CD4-positive, alpha-beta T cell treated with Interferon gamma for 1 hour (primary cell): ENCODE measurements around the gene DDX54.

Source experiments
- DNase-seq: peaks from one replicate; pipeline ENCODE4 v3.0.0-alpha.2; 2020

Gene DDX54

DNA sequence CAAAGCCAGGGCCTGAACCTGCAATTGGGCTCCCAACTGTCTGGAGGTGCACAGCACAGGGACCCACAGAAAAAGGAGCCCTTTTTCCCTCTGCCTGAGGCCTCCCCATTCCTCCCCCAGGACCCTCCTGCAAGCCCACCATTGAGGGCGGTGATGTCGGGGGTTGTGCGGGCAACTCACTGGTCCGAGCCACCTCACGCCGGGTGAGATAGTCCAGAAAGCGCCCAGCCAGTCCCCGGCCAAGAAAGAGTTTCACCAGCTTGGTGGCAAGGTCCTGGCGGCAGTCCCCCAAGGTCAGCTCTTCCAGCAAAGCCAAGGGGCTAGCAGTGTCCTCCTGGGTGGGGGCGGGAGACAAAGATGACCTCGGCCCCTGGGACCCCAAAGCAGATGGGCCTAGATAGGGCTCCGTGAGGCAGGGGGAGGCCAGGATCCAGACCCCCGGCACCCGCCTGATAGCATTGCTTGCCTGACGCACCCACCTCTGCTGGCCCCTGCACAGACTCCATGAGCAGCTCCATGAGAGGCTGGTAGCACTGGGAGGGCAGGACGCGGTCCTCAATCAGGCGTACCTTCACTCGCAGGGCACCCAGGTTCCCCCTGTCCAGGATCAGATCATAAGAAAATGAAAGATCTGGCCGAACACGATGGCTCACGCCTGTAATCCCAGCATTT is 69.7 kb downstream of the DDX54 start:
- no peak for DNase-seq

DNA sequence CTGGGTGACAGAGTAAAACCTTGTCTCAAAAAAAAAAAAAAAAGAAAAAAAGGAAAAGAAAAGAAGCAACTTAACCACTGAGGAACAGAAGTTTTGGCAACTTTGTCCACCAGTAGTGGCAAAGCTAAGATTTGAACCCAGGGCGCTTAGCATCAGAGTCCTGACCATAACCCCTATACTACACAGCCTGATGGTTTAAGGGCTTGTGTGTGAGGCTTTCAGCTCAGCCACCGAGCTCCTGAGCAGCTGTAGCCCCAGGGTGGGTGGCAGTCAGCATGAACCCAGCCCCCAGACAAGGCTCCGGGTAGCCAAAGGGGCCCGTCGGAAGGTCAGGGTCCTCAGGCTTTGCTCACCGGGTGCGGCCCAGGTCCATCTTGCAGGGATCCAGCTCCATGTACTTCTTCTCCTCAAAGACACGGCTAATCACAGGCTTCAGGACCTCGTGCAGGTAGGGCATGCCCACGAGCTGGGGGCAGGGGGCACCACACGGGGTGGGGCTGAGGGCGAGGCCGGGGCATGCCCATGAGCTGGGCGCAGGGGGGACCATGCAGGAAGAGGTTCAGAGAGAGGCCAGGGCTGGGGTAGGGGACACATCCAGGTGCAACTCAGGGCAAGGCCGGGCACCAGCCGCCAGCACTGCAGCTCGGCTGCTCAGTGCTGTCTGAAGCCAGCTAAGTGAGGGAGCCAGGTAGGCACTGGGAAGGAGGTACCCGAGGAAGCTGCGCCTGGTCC is 70.7 kb downstream of the DDX54 start:
- no peak for DNase-seq

DNA sequence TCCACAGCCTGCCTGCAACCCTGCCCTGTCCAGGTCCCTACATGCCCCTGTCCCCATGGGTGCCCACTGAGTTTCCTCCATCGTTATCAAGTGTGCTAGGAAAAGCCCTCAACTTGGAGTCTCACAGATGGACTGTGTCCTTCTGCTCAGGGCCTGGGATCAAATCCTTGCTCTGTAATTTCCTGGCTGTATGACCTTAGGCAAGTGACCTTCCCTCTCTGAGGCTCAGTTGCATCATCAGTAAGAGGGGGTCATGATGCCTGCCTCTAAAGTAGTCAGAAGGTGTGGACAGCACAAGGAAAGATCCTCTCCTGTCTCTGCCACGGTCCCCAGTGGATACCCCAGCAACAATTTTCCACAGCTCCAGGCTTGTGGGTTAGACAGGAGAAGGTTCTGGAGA is 71.9 kb downstream of the DDX54 start:
- DNase-seq: no peak

DNA sequence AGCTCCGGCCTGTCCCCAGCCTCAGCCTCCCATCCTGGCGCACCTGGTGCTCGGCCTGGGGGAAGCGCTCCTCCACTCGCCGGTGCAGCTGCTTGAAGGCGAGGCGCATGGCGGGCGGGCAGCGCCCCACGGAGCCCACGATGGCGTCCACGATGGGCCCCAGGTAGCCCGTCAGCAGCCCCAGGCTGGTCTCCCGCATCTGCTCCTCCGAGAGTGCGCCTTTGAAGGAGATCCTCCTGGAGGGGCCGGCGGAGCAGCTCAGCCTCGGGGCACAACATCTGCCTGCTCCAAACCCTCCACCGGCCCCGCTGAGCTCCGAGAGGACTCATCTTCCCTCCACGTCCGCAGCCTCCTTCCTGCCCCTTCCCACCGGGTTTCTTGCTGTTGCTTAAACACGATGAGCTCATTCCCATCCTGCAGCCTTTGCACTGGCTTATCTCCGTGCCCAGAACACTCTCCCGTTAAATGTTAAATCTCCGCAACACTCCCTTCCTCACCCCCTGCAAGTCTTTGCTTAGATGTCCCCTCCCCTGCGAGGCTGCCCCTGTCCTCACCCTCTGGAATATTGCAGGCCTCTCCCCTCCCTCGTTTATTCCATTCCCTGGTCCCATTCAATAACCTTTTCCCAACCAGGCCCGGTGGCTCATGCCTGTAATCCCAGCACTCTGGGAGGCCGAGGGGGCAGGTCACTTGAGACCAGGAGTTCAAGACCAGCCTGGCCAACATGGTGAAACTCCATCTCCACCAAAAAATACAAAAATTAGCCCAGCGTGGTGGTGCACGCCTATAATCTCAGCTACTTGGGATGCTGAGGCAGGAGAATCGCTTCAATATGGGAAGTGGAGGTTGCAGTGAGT is 73.0 kb downstream of the DDX54 start:
- DNase-seq: no peak

DNA sequence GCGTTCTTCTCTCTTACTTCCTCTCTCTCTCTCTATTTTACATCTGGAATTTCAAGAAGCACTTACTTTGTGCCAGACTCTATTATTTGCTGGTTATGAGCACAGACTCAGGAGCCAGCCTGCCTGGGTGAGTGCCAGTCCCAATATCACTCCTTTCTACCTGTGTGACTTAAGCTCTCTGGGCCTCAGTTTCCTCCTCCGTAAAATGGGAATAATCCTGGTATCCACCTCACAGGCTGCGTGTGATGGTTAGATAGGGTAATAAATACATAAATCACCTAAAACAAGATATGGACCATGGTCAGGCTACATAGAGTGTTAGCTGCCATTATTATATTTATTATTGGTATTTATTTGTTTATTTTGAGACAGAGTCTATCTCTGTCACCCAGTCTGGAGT is 74.0 kb downstream of the DDX54 start:
- no peak for DNase-seq

DNA sequence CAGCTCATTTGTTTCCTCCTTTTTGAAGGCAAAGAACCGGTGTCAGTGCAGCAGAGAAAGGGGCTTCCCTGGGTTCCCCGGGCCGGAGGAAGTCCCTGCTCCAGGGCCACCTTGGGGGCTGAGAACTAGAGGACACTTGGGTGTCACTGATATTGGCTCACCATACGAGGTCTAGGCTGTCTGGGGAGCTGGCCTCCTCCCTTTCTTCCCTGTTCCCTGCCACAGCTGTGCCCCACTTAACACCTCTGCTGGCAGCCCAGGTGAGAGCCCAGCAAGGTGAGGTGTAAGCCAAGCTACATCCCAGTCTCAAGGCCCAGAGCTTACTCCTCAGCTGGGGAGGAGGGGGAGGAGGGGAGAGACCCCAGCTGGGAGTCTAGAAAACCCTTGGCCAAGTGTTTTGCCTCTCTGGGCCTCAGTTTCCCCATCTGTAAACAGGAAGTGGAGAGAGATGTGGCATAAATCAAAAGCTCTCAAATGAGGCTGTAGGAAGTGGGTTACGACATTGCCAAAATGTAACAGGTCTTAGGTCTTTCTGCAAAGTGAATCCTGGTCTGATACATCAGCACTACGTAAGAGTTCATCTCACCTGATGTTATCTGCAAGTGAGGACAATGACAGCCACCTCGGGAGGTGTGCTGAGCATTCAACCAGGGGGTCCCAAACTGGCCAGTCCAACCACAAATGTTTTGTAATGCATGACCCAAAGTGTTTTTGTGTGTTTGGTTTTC is 75.2 kb downstream of the DDX54 start:
- no peak for DNase-seq

DNA sequence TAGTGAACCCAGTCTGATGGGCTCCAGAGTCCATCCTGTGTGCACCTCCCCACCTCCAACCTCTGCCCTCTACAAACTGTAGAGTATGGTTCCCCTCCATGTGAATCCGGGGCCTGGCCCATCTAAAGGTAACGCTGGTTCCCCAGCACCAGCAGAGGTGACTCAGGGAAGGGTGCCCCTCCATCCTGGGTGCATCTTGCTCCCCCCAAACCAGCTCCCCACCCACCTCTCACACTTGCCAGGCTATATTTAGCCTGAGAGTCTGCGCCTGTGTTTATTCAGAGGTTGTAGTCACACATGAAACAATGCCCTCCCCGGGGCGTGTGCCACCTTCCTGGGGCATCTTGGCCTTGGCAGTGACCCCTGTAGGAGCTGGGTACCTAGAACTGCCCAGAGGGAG is 75.9 kb downstream of the DDX54 start:
- no peak for DNase-seq

DNA sequence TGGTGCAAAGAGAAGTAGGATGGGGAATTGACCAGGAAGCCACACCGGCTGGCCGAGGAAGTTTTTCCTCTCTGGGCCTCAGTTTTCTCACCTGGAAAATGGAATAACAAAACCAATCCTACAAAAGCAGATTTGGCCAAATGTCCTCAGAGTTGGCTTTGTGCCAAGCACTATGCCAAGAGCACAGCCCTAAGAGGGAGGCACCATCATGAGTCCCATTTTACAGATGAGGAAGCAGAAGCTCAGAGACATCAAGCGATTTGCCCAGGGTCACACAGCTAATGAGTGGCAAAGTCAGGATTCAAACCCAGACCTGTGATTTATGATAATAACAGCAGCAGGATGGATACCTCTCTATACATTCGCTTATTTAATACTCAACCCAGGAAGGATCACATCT is 77.0 kb downstream of the DDX54 start:
- DNase-seq: no peak
